ENCODE measurements around the gene SCYGR2. TPM values are rescaled to one million over a fixed set of nuclear protein-coding genes. Genes with fewer than 3 reads are reported as not detected.

The SCYGR2 gene
- total RNA-seq, 1 donor from 2014 or later: not detected

DNA sequence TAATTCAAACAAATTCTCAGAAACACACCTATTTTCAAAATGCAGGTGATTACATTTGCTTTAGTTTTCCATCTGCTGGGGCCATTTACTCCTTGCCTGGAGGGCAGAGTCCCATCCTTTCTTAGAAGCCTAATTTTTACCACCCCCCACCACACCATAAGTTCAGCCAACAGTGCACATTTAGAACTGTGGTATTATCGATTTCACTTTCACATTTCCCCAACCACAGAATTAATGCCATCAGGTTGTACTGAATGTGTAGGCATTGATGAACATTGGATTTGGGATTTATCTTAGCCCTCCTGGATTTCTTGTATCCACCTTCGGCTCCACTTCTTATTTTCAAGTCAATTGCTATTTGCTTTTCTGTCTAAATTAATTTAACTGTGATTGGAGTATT lies 11.4 kb downstream of the SCYGR2 start:
- TF ChIP-seq, protein P1, sequence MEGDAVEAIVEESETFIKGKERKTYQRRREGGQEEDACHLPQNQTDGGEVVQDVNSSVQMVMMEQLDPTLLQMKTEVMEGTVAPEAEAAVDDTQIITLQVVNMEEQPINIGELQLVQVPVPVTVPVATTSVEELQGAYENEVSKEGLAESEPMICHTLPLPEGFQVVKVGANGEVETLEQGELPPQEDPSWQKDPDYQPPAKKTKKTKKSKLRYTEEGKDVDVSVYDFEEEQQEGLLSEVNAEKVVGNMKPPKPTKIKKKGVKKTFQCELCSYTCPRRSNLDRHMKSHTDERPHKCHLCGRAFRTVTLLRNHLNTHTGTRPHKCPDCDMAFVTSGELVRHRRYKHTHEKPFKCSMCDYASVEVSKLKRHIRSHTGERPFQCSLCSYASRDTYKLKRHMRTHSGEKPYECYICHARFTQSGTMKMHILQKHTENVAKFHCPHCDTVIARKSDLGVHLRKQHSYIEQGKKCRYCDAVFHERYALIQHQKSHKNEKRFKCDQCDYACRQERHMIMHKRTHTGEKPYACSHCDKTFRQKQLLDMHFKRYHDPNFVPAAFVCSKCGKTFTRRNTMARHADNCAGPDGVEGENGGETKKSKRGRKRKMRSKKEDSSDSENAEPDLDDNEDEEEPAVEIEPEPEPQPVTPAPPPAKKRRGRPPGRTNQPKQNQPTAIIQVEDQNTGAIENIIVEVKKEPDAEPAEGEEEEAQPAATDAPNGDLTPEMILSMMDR (conservative IDR thresholded peaks at IDR 0.05): no peak
- H3K27me3 Mint-ChIP-seq (ENCODE audit: low read depth): peaks cover 2% of the 10 kb centered on the region
- no peak overlapping the region for H3K27ac Mint-ChIP-seq (ENCODE audit: unreplicated experiment)
- H3K9me3 Mint-ChIP-seq: no peaks in the 10 kb centered on the region
- DNase-seq (ENCODE audit: low read depth, low spot score): no peak
- H3K36me3 Mint-ChIP-seq (ENCODE audit: low read depth): no peaks in the 10 kb centered on the region
- H3K4me1 Mint-ChIP-seq: no peaks in the 10 kb centered on the region
- H3K4me3 Mint-ChIP-seq: no peak overlapping the region

DNA sequence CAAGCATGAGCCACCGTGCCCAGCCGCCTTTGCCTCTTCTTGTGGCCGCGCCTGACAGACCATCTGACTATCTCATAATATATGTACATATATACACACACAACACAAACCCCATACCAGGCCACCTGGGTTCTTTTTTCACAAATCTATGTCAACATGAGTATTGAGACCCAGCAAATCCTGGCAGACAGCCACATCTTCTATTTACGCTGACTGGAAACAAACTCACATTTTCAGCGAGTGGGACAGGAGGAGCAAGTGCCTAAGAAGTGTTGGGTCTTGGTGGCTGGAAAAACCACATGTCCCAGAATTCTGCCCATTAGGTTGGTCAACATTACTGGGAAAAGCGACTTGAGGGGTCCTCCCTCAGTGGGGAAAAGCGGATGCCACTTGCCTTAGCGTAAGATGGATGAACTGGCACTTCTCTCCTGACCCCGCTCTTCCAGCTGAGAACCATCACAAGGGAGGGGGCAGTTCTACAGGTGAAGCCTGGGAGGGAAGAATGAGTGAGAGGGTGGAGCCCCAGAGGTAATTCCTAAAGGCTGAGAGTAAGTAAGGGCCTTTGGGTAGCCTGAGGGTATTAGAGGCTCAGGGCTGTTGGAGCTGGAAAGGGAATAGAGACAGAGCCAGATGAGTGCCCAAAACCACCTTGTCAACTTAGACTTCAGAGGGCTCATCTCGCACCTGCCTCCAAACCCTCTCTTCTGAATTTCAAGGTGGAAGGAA lies 14.0 kb downstream of the SCYGR2 start:
- Mint-ChIP-seq H3K4me3 (no peak overlapping the region), H3K4me1 (no peaks in the 10 kb centered on the region), H3K27ac (ENCODE audit: unreplicated experiment) (no peak overlapping the region), H3K9me3 (no peaks in the 10 kb centered on the region), H3K27me3 (ENCODE audit: low read depth) (peaks cover 4% of the 10 kb centered on the region), H3K36me3 (ENCODE audit: low read depth) (no peaks in the 10 kb centered on the region)
- no peak for DNase-seq (ENCODE audit: low read depth, low spot score)
- TF ChIP-seq, protein P1 (conservative IDR thresholded peaks at IDR 0.05): no peak

DNA sequence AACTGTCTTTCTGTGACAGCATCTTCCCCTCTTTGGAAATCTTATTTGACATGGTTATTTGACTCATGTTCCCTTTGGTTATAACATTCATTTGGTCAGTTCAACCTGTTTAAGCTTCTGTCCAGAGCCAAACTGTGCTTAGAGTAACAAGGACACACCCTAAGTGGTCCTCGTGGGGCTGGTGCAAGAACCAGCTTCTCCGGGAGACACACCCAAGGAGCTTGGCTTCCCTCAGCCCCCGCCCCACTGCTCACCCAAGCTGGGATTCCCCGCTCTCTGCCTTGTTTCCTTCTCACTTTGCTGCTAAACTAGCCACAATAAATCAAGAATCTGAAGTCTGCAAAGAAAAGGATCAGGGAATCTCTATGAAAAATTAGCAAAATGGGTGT lies 14.6 kb downstream of the SCYGR2 start:
- H3K4me1 Mint-ChIP-seq: no peaks in the 10 kb centered on the region
- H3K9me3 Mint-ChIP-seq: no peaks in the 10 kb centered on the region
- H3K27ac Mint-ChIP-seq (ENCODE audit: unreplicated experiment): no peak overlapping the region
- no peak overlapping the region for H3K4me3 Mint-ChIP-seq
- H3K36me3 Mint-ChIP-seq (ENCODE audit: low read depth): no peaks in the 10 kb centered on the region
- H3K27me3 Mint-ChIP-seq (ENCODE audit: low read depth): peaks cover 4% of the 10 kb centered on the region
- TF ChIP-seq, protein P1 (conservative IDR thresholded peaks at IDR 0.05): no peak
- no peak for DNase-seq (ENCODE audit: low read depth, low spot score)

DNA sequence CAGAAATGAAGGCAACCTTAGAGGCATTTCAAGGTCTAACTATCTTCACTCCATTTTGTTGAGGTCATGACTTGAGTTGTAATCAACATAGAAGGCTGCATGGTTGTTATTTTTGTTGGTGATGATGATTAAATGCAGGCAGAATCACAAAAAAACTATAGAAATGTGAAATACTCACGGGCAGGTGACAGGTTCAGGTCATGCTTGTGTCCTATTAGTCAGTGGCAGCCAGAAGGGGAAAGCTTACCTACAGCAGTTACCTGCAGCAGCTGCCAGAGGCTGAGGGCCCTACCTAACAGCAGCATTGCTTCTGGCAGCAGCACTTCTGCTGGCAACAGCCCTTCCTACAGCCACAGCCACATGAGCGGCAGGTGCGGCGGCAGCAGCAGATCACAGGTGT lies 15.6 kb downstream of the SCYGR2 start:
- no peak for DNase-seq (ENCODE audit: low read depth, low spot score)
- no peaks in the 10 kb centered on the region for H3K9me3 Mint-ChIP-seq
- TF ChIP-seq, protein P1 (conservative IDR thresholded peaks at IDR 0.05): no peak
- H3K27ac Mint-ChIP-seq (ENCODE audit: unreplicated experiment): no peak overlapping the region
- H3K4me1 Mint-ChIP-seq: no peaks in the 10 kb centered on the region
- H3K36me3 Mint-ChIP-seq (ENCODE audit: low read depth): no peaks in the 10 kb centered on the region
- H3K27me3 Mint-ChIP-seq (ENCODE audit: low read depth): peaks cover 4% of the 10 kb centered on the region
- no peak overlapping the region for H3K4me3 Mint-ChIP-seq

DNA sequence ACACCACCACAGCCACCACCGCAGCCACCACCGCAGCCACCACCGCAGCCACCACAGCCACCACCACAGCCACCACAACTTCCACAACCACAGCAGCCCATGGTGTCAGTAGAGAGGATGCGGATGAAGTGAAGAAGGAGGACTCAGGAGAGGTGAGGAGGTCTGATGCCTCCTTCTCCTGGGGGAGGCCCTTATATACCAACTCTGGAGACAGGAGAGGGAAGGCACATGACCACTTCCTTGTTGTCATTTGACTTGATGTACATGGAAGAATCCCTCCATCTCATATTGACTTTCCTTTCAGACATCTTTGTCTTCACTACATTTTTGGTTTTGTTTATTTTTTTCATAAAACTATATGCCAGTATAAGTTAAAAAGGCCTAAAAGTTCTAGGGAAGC lies 16.0 kb downstream of the SCYGR2 start, which contains the start of gene SCYGR3:
Gene SCYGR3, minus strand, starts transcription at position 101 of the 400 bp plus-strand sequence. Its CDS starts 0 bp downstream, at position 101.
- Mint-ChIP-seq H3K27me3 (ENCODE audit: low read depth) (peaks cover 4% of the 10 kb centered on the region), H3K36me3 (ENCODE audit: low read depth) (no peaks in the 10 kb centered on the region), H3K4me3 (no peak within 1 kb of the TSS), H3K9me3 (no peaks in the 10 kb centered on the region), H3K4me1 (no peaks in the 10 kb centered on the region), H3K27ac (ENCODE audit: unreplicated experiment) (no peak within 1 kb of the TSS)
- no peak for DNase-seq (ENCODE audit: low read depth, low spot score)
- TF ChIP-seq, protein P1 (conservative IDR thresholded peaks at IDR 0.05): no peak

Data from neural crest cell (in vitro differentiated cells).